Putamen (tissue), 1 donor: ENCODE results near the gene DAB2IP.

Experiments
- DNase-seq: peaks from one replicate; pipeline ENCODE4 v3.0.0-alpha.2; 2016; ENCODE audit warnings: low spot score

The DAB2IP gene

DNA sequence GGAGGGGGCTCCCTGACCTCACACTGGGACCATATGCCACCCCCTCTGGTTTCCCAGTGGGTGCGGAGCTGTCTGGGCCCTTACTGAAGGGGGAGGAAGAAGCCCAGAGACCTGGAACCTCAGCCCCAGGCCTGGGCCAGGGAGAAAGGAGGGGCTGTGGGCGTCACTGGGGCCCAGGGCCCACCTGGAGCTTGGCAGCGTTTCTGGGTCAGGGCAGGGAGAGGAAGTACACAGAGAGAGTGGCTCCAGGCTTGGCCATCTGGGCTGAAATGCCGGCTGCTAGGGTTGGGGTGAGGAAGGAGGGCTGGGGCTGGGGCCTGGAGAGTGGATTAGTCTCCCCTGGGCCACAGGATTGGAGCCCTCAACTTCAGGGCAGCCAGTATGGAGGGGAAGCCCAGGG, 6.4 kb upstream of the DAB2IP start:
- no peak for DNase-seq

DNA sequence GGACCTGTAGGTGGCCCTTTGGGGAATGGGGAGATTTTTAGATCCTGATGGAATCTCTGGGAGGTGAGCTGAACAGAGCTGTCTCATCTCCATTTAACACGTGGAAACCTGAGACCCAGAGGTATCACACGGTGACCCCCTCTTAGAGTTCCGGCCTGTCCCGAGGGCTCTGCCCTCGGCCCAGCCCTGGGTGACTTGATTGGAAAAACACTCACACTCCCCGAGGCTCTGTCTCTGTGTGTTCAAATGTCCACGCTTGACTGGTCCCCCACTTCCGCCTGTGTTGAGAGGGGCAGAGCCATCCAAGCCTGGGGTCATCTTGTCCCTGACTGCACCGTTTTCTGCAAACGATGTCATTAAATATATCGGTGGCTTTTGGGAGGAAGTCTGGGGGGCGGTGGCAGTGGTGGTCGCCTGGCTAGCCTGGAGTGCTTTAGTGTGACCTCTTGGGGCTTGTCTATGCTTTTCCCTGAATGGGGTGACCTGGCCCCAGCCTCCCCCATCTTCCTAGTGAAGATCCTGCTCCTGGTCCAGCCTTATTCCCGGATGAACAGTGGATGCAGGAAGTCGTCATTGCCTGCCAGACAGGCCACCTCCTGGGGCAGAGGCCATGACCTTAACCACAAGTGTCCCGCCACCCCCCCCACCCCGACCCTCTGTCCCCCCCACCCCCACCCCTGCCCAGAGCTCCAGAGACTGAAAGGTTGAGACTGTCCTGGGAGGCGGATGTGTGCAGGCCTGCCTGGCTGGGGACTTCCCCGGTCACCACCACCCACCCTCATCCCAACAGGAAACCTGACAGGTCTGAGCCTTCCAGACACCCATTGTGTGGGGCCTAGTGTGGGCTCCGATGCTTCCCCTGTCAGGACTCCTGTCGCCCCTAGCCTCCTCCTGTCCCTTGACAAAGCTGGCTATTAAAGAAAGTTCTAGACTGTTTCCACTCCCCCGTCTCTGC, 5.3 kb upstream of the DAB2IP start:
- no peak for DNase-seq

DNA sequence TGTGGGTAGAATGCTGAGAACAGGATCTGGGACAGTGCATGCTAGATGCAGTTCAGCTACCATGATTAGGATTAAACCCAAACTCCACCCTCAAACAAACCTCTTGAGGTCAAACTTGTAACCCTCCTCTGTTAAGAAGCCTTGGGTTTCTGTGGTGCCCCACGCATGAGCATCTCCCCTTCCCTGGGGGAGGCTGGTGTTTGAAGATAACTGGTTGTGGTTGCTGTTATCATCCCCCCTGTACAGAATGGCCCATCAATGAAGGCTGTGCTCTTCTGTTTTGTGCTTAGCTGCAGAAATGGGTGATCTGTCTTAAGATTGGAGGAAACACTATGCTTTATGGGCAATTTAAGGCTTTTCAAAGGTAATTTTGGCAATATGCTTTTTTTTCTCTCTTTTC, 4.4 kb upstream of the DAB2IP start:
- DNase-seq, result no peak

DNA sequence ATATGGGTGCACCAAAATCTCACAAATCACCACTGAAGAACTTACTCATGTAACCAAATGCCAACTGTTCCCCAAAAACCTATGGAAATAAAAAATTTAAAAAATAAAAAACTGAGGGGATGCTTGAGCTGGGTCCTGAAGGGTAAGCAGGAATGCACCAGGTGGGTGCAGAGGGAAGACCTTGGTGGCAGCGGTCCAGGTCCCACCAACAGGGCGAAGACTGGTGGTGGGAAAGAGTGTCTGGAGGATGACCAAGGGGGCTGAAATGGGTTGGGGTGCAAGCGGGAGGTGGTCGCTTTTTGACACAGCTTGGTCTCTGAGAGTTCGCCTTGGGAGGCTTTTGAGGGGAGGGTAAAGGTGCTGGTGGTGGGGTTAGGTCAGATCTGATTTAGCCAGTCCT, 3.3 kb upstream of the DAB2IP start:
- DNase-seq, result no peak

DNA sequence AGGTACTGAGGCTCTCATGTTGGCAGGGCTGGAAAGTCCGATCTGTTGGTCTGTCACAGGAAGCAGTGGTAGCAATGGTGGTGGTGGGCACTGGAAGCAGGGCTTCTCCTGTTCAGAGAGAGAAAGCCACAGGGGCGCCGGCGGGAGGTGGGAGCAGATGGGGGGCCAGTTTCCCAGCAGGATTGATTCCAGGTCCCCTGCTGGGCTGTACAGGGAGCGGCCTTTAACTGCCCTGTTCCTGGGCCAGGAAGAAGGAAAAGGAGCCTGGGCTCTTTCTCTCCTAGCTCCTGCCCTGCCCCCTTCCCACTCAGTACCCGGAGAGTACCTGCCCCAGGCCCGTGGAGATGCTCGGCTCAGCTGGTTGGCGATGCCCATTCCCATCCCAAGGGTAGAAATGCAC, 2.6 kb upstream of the DAB2IP start:
- no peak for DNase-seq

DNA sequence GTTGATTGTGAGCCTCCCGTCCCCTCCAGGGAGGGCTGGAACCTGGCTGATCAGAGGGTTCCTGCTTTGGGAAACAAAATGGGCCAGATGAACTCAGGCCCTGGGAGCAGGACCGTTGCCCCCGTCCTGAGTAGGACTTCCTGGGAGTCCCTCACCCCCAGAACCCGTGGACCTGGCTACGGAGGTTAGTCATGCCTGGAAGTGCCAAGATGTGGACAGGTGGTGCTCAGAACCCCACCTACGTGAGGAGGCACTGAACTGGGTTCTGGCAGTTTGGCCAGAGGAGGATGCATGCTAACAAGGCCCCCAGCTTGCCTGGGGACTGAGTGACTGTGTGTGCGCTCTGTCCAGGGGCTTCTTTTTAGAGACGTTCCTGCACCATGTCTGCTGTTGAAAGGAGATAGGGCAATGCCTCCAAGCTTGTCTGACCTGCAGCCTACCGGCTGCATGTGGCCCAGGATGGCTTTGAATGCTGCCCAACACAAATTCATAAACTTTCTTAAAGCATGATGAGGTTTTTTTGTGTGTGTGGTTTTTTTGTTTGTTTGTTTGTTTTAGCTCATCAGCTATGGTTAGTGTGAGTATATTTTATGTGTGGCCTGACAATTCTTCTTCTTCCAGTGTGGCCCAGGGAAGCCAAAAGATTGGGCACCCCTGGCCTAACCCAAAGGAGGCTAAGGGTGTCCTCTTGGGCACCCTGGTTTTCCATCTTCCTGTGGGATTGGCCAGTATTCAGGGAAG, 1.8 kb upstream of the DAB2IP start:
- DNase-seq, result no peak

DNA sequence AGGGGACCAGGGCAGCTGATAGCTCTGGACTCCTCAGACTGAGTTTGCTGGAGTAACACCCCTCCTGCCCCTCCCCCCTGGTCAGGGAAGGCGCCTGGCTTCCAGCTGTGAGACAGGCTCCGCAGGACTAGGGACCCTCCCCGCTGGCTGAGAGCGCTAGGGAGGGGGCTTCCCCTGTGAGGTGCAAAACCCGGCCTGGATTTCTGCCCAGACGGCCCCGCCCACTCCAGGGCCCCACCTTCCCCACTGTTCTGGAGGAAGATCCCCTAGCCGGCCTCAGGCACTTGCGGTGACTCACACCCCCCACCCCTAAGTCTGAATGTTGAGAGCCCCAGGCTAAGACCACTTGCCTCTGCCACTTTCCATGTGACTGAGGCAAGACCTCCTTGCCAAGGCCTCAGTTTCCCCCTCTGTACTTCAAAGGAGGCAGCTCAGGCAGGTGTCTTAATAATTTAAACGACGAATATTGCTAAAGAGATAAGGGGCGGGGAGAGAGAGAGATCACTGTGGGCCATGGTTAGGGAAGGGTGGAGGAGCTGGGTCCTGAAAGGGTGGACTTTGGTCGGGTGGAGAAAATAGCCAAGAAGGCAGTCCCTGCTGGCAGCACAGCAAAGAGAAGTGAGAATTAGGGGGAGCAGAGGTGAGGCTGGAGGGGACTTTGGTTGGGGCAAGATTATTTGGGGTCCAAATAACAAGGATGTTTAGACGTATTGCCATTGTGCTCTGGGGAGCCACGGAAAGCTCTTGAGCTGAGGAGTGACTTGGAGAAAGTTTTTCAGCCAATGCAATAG, 1.0 kb upstream of the DAB2IP start:
- no peak for DNase-seq

DNA sequence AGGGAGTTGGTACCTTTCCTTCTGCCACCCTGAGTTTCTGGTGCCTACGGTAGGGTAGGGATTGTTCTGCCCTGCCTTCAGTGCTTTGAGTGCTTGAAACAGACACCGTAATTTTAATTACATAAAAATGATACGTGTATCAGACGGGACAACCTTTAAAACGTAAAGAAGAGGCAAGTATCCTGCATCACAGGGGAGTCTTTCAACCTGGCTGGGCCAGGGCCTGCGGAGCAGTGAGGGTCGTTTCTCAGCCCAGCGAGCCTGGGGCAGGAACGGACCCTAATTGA, 483 bp upstream of the DAB2IP start:
- no peak for DNase-seq

DNA sequence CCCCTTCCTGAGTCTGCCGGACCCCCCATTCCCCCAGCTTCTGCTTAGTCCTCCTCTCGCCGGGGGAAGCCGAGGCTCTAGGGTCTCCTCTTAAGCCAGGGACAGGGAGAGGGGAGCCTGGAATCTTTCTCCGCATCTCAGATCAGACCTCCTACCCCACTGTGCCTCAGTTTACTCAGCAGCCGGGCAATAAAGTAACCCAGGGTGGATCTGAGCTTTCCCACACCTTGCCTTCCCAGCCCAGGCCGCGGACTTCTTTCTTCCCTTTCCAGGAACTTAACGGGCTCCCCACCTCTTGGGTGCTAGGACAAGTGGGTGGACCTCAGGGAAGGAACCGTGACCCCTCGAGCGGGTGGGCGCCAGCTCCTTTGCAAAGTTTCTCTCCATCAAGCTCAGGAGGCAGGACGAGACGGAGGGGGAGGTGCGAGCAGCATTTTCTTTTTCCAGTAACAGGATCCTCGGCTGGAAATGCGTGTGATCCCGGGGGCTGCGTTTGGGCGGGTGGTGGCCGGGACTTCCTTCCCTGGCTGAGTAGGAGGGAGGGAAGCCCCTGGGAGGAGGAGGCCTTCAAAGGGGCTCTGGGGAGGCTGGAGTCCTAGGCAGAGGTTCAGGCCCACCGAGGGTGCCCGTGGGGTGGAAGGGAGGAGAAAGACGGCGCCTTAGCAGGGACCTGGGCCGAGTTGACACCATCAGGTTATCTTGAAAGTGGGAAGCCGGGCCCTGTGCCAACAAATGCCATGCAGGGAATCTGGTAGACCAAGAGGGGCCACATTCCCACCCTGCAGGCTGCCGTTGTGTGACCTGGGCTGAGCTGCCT, 795 bp downstream of the DAB2IP start:
- DNase-seq, result no peak

DNA sequence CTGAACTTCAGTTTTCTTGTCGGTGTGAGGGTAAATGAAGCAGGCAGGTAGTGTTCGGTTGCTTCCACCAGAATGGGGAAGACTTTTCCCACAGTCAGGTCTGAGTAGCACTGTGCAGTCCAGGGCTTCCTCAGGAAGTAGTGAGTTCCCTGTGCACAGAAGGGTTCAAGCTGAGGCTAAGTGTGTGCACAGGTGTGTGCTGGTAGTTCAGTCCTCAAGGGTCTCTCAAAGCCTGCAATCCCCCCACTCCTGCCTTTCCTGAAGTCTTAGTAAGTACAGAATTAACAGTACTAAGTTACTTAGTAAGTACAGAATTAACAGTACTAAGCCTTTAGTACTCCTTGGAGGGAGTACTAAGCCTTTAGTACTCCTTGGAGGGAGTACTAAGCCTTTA, 1.4 kb downstream of the DAB2IP start:
- no peak for DNase-seq

DNA sequence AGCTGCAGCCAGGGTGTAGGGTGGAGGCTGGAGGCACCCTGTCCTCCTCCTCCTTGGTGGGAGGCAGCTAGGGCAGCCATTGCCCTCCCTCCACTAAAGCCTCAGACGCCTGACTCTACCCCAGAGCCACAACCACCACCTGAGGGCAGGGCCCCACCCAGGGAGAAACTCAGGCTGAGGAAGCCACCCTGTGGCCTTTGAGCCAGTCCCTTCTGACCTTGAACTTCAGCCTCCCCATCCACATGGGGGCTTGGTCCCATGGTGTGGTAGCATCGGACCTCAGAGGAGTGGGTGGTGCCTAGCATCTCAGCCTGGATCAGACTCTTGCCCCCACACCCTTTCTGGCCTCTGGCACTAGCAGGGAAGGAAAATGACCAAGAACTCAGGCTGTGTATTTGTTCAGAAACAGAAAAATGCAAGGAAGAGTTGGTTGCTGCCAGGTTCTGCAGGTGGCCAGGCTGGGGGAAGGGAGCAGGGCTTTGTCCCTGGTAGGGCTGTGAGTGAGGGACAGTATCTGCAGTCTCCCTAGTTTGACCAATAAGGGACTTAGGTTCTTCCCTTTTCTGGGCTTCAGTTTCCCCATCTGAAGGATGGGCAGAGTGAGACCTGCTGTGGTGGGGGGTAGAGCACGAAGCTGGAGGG, 3.2 kb downstream of the DAB2IP start:
- DNase-seq, result no peak

DNA sequence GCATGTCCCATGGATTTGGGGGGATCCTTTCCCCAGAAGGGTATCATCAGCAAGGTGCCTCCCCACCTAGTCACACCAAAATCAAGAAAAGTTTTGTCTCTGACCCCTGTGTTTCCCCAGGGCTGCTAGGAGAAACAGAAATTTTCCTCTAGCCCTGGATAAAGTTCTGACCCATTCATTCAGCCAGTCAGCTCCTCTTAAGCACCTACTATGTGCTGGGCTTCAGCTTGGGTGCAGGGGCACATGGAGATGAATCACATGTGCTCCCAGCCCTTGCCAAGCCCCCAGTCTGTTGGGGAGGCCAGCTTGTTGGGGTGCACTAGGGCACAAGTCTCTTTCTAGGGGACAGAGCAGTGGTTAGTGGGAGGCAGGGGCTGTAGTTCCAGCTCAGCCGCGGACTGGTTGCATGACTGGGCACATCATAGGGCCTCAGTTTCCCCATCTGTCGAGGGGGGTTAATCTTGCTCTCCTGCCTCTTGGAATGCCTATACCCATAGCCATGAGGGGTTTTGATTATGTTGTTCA, 3.9 kb downstream of the DAB2IP start:
- no peak for DNase-seq

DNA sequence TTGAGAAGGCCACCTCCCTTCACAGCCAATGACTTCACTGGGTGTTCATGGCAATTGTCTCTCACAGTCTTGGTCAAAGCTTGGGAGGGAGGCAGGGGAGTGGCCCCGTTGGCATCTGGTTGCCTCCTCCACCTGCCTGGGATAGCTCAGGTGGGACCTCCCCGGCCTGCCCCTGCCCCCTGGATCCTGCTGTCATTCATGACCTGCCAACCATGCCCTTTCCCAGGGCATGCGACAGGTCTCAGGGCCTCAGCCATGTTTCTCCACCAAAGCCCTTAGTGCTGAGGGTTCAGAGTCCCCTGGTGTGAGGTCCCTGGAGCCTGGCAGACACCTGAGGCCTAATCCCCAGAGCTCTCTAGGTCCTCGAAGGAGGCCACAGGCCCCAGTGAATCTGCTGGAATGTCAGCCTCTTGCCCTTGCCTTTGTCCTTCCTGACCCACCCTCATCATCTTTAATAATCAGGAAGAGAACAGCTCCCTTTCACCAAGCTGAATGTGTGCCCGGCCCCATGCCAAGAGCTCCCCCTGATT, 5.6 kb downstream of the DAB2IP start:
- DNase-seq, result no peak

DNA sequence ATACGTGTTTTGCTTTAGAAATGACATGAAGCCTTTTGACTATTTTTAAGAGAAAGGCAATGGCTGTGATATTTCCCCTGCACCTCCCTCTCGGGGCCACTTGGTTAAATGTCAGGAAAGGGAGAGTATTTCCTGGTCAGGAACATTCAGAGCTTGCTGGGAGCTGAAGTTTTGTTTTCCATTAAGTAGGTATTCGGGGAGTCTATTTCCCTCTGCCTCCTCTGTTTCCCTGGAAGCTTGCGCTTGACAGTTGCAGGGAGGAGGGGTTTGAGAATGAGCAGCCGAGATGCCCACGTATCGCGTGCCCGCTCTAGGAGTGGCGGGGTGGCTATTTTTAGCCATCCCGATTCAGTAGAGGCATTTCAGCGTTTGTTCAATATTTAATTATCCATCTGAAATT, 6.7 kb downstream of the DAB2IP start:
- no peak for DNase-seq

DNA sequence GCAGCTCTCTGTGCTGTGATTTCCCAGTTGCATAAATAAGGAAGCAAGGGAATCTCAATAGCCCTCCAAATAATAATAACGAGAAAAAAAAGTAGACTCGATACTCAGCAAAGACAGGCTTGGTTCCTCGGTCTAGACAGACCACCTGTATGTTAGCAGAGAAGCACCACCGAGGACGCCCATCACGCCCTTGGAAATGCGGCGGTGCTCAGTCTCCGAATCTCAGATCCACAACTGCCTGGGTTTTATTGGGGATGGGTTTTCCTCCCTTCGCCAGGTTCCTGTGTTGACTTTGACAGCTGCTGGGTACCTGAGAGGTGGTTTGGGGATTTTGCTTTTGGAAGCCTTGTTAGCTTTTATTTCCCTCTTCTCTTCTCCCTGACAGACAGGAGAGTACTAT, 7.2 kb downstream of the DAB2IP start:
- no peak for DNase-seq

DNA sequence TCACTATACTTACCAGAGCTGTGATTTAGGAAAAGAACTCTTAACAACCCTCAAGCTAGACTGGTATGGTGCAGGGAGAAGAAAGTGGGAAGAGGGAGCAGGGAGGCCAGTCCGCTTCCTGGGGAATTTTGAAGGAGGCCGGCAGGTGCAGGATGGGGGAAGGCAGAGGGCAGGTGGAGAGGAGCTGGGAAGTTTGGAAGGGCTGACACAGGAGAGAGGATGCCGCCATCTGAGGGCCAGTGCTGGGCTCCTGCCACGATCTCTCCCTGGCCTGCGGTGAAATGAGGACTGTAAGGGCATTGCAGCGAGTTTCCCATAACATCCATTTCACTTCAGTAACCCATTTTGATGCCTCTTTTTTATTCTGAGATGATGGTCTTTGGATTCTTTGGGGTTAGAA, 8.9 kb downstream of the DAB2IP start:
- DNase-seq, result no peak

DNA sequence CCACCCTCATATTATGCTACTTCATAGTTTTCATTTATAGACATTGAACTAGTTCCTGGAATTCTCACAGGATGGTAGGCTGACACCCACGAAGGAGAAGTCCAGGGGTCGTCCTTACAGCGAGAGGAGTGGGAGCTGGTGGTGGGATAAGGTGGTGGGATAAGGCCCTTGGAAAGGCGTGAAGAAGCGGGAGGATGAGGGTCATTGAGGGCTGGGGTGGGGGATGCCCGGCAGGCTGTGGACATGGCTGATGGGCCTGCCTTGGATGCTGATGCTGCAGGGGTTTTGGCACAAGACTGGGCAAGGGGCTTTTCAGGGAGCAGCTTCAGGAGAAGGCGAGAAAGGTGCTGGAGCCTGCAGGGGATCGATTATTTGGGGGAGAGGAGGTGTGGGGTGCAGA, 9.4 kb downstream of the DAB2IP start:
- DNase-seq, result no peak

DNA sequence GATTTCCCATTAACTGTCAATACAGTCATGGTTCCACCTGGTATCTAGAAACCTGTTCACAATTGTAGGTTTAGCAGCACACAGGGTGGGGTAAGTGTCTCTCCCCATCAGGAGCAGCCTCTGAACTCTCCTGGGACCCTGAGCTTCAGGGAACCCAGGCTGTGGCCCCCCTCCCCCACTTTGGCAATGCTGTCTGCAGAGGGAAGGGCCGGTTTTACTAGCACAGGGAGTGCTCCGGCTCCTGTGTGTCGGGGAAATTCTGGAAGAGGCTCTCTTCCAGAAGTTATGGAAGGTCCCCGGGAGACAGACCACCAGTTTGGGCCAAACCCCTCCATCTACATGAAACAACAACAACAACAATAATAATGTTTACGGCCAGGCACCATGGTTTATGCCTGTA, 9.9 kb downstream of the DAB2IP start:
- no peak for DNase-seq

DNA sequence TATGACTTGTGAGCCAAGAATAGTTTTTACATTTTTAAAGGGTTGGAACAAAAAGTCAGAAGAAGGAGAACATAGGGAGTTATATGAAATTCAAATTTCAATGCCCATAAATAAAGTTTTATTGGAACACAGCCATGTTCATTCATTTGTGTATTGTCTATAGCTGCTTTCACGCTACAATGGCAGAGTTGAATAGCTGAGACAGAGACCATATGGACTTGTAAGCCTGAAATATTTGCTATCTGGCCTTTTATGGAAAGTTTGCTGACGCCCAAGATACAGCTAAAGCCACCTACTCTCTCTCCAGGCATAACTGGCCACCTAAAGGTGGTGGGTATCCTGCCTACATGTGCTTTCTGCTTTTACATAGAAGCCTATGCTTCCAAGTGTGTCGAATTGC, 10.9 kb downstream of the DAB2IP start:
- DNase-seq, result no peak

DNA sequence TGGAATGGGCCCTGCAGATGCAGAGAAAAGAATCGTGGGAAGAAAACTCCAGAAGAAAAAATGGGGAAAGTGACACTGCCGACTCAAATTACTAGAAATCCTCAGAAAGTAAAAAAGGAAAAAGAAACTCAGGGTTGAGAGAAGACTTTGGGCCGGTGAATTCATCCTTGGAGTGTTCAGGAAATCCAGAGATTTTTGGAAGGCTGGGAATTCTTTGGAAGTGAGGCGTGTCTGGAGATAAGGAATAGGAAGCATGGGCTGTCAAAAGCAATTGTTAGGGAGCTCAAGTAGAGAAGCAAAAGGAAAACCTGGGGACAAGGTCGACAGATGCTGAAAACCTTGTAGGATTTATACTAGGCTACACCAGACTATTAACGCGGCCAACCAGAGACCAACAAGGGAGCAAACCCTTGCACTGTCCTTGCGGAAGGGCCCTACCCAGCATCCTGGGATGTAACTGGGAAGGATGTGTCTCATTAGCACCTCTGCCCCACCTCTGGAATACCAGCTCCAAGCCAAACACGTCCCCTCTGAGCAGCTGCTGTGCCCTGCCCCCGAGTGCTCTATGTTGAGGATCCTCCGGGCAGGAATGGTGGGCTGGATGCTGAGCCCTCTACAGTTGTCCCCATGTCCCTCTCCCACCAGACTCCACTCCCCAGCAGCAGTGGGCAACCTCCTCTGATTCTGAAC, 11.6 kb downstream of the DAB2IP start:
- no peak for DNase-seq
